GM12872 (cell line): ENCODE results near the gene NEDD4L.
A peak's percentile ranks its signal among the peaks of the same experiment; 100 is the strongest.

Experiments
- CTCF ChIP-seq: IDR thresholded peaks from 3 replicates; pipeline ENCODE4 v1.5.1; 2011; ENCODE audit warnings: low read depth, mild to moderate bottlenecking, low read length, moderate library complexity; ENCODE audit not compliant: insufficient read depth

Gene NEDD4L

GRCh38 chr18:58228176-58228575 lies 184.2 kb downstream of the NEDD4L start:
- no peak for TF ChIP-seq CTCF

- TF ChIP-seq CTCF: no peak
Measured at GRCh38 chr18:58228762-58229161, 184.7 kb downstream of the NEDD4L start.

DNA sequence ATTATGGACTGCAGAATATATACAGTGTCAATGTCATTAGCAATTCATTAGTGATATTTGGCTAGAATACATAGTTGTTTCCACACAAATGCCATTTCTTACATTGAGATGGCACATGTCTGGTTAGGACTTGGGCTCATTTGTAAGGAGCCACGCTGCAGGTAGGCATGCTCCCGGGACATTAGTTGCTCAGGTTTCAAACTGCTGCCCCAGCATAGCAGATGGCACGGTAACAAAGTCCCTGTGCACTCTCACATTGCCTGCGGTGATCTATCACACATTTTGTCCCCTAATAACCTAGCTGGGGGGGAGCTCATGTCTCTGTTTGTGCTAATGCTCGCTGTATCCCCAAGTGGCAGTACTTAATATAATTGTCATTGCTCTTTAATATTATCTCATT lies 185.1 kb downstream of the NEDD4L start:
- no peak for TF ChIP-seq CTCF

GRCh38 chr18:58230438-58231179 lies 186.6 kb downstream of the NEDD4L start:
- no peak for TF ChIP-seq CTCF

DNA sequence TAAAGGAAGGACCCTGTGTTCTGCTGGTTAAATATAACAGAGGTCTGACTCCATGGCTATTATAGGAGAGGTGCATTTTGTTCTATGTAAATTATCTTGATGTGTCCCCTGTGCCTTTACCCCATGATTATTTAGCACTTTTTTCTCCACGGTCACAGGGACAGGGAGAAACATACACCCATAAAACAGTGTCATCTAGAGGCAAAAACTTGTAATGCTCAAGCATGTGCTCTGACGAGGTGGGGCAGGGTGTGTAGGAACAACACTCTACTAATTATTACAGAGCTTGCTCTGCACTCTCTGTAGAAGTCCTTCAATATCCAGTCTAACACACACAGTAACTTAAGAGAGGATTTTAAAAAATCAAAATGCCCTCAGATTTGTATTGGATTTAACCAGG lies 187.9 kb downstream of the NEDD4L start:
- TF ChIP-seq CTCF: peak; percentile 54; the same call in 2 of the 3 replicates

DNA sequence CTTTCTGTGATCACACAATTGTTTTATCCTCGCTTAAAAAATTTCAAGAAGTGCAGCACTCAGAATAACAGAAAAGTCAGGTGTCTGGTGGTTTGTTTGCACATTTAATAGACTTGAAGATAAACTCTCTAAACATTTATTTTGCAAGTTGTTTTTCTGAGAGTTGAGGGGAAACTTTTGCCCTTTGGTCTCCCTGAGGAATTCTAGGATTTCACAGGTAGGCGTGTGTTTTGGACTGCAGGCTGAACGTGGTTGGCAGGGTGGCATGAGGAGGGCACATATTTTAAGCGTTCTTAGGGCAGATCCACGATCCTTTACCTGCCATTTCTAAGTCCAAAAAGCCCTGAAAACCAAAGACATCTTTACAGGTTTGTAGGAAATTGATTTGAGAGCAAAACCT lies 188.6 kb downstream of the NEDD4L start:
- TF ChIP-seq CTCF: no peak

- TF ChIP-seq CTCF: no peak
Measured at GRCh38 chr18:58234359-58234741, 190.3 kb downstream of the NEDD4L start.
